ENCODE measurements around the gene CXCR3.

- no peak for TF ChIP-seq CTCF (IDR thresholded peaks at IDR 0.05)
- TF ChIP-seq POLR2A (IDR thresholded peaks at IDR 0.05), result no peak
These were observed 11.6 kb downstream of the CXCR3 start for GRCh38 chrX:71606536-71607216.

Data from ovary (tissue), 3 donors.